Neutrophil (primary cell): ENCODE results near the gene SFMBT1.

ENCODE experiments used
- H3K27ac ChIP-seq: fragments of 200-600 bp; sonication (generic); 2 replicates; pipeline ENCODE4 v1.5.1; 2016; ENCODE audit warnings: mild to moderate bottlenecking, moderate library complexity
- H3K27me3 ChIP-seq: fragments of 200-600 bp; sonication (generic); 2 replicates; pipeline ENCODE4 v1.6.0; 2016; ENCODE audit warnings: mild to moderate bottlenecking
- H3K36me3 ChIP-seq: fragments of 200-600 bp; sonication (generic); 2 replicates; pipeline ENCODE4 v1.5.1; 2017
- H3K4me1 ChIP-seq, 2 experiments: fragments of 200-600 bp in 1 of 2; sonication (generic) in 1 of 2; 1 replicate in 1 of 2; 2 replicates in 1 of 2; pipeline versions ENCODE4 v1.5.1 to v1.6.1; 2013 to 2016; ENCODE audit warnings: low read depth in 1 of 2, low read length in 1 of 2, mild to moderate bottlenecking in 1 of 2, moderate library complexity in 1 of 2; ENCODE audit not compliant: control insufficient read depth in 1 of 2, insufficient read depth in 1 of 2
- H3K4me3 ChIP-seq, 2 experiments: fragments of 200-600 bp in 1 of 2; sonication (generic) in 1 of 2; 1 replicate in 1 of 2; 2 replicates in 1 of 2; pipeline ENCODE4 v1.5.1; 2013 to 2016; ENCODE audit warnings: low read depth in 1 of 2, low read length in 1 of 2, mild to moderate bottlenecking in 1 of 2, moderate library complexity in 1 of 2
- H3K9me3 ChIP-seq: fragments of 200-600 bp; sonication (generic); 2 replicates; pipeline ENCODE4 v1.5.1; 2016
- TF ChIP-seq, protein P1 (sequence below): fragments of 200-600 bp; sonication (generic); IDR thresholded peaks from 2 replicates; pipeline ENCODE4 v1.5.1; 2016; ENCODE audit warnings: antibody characterized with exemption

The SFMBT1 gene

DNA sequence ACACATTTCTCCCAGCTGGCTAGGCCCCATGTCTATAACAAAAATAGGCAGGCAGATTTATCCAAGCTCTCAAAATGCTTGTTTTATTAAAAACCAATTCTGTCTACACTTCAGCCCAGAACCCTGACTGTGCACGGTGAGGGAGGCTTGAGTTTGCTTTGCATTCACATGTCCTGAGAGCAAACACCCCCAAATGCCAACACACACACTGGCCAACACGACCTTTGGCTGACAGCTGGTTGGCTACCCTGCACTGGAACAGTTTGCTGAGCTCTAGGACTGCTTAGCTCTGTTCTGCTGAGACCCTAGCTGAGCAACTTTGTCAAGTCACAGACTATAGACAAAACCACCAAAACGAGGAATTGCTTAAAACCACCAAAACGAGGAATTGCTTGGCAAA is 152.2 kb downstream of the SFMBT1 start:
- no peaks in the 10 kb centered on the region for H3K36me3 ChIP-seq
- TF ChIP-seq, protein P1, sequence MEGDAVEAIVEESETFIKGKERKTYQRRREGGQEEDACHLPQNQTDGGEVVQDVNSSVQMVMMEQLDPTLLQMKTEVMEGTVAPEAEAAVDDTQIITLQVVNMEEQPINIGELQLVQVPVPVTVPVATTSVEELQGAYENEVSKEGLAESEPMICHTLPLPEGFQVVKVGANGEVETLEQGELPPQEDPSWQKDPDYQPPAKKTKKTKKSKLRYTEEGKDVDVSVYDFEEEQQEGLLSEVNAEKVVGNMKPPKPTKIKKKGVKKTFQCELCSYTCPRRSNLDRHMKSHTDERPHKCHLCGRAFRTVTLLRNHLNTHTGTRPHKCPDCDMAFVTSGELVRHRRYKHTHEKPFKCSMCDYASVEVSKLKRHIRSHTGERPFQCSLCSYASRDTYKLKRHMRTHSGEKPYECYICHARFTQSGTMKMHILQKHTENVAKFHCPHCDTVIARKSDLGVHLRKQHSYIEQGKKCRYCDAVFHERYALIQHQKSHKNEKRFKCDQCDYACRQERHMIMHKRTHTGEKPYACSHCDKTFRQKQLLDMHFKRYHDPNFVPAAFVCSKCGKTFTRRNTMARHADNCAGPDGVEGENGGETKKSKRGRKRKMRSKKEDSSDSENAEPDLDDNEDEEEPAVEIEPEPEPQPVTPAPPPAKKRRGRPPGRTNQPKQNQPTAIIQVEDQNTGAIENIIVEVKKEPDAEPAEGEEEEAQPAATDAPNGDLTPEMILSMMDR, result no peak
- no peaks in the 10 kb centered on the region for H3K9me3 ChIP-seq
- H3K27me3 ChIP-seq, result no peaks in the 10 kb centered on the region
- H3K27ac ChIP-seq, result peak overlapping the region; percentile 83
- peaks cover 58 to 64% of the 10 kb centered on the region in 2 experiments for H3K4me1 ChIP-seq
- H3K4me3 ChIP-seq, result no peak overlapping the region

DNA sequence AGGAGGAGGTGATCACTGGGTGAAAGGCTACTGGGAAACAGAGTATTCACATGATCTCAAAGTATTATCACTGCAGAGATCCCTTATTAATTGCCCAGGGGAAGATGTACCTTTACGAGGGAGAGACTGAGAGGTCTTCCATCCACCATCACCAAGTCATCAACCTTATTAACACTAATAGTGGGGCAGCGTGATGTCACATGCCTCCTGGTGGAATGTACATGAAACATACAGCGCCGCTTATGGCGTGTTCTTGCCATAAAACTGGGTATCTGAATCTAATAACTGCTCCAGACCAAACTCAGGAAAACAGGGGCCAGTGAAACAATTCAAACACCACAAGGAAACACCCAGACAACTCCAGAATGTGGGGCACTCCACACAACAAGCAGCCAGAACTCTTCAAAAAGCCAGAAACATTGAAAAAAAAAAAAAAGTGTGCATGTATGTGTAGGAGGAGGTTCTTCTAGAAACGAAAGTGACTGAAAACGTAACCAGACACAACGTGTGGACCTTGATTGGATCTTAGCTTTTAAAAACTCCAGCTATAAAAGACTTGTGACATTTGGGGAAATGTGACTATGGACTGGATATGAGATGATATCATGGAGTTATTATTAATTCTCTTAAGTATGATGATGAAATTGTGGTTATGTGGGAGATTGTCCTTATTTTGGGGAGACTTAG is 153.1 kb downstream of the SFMBT1 start:
- Histone ChIP-seq H3K4me1 (peaks cover 55 to 61% of the 10 kb centered on the region in 2 experiments), H3K9me3 (no peaks in the 10 kb centered on the region), H3K4me3 (no peak overlapping the region), H3K36me3 (peaks cover 3% of the 10 kb centered on the region), H3K27ac (peak overlapping the region; percentile 83), H3K27me3 (no peaks in the 10 kb centered on the region)
- TF ChIP-seq, protein P1, result no peak

DNA sequence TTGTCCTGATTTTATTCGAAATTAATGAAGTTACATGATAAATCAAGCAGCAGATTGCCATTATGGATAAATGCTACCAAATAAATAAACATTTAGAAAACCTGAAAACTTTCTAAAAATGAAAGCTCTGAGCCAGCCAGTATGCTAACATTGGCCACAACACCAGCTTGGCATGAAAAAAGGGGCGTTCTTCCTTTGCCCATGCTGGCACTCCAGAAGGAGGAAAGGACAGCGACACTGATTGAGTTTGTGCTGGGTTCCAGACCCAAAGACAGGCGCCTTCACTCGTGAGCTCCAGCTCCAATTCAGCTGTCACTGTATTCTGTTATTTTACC is 153.6 kb downstream of the SFMBT1 start:
- Histone ChIP-seq H3K27me3 (no peaks in the 10 kb centered on the region), H3K27ac (peak overlapping the region; percentile 83), H3K4me3 (no peak overlapping the region), H3K4me1 (peaks cover 51 to 58% of the 10 kb centered on the region in 2 experiments), H3K9me3 (no peaks in the 10 kb centered on the region), H3K36me3 (peaks cover 3% of the 10 kb centered on the region)
- TF ChIP-seq, protein P1, result no peak

GRCh38 chr3:52891615-52892081 is 154.2 kb downstream of the SFMBT1 start:
- Histone ChIP-seq H3K27me3 (no peaks in the 10 kb centered on the region), H3K9me3 (no peaks in the 10 kb centered on the region), H3K4me1 (peaks cover 46 to 54% of the 10 kb centered on the region in 2 experiments), H3K4me3 (no peak overlapping the region), H3K36me3 (peaks cover 3% of the 10 kb centered on the region), H3K27ac (peak overlapping the region; percentile 83)
- TF ChIP-seq, protein P1, result no peak

DNA sequence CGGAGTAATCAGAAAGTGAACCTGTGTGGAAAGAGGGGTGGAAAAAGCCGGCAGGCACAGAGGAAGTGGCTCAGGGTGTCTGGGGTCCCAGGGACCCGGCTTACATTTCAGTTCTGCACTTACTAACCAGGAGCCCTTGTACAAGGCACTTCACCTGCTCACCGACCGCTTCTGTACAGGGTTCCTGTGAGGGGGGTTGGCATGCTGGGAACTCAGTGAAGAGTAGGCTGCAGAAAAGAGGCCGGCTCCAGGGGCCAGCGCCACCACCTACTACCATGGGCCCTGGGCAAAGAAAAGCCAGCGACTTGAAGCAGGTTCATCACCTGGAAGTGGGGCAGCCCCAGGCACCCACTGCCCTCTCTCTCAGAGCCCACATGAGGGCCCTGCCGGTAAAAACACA is 154.7 kb downstream of the SFMBT1 start:
- Histone ChIP-seq H3K27ac (peak overlapping the region; percentile 83), H3K36me3 (peaks cover 3% of the 10 kb centered on the region), H3K9me3 (no peaks in the 10 kb centered on the region), H3K4me3 (no peak overlapping the region), H3K4me1 (peaks cover 41 to 49% of the 10 kb centered on the region in 2 experiments), H3K27me3 (no peaks in the 10 kb centered on the region)
- TF ChIP-seq, protein P1, result no peak
